ENCODE results near the gene ABCA3.
"Not testable (repeated sequence)": the region's sequence is repeated elsewhere in the genome, so short reads cannot be mapped to it uniquely, and the experiment has no call there.

Gene ABCA3

DNA sequence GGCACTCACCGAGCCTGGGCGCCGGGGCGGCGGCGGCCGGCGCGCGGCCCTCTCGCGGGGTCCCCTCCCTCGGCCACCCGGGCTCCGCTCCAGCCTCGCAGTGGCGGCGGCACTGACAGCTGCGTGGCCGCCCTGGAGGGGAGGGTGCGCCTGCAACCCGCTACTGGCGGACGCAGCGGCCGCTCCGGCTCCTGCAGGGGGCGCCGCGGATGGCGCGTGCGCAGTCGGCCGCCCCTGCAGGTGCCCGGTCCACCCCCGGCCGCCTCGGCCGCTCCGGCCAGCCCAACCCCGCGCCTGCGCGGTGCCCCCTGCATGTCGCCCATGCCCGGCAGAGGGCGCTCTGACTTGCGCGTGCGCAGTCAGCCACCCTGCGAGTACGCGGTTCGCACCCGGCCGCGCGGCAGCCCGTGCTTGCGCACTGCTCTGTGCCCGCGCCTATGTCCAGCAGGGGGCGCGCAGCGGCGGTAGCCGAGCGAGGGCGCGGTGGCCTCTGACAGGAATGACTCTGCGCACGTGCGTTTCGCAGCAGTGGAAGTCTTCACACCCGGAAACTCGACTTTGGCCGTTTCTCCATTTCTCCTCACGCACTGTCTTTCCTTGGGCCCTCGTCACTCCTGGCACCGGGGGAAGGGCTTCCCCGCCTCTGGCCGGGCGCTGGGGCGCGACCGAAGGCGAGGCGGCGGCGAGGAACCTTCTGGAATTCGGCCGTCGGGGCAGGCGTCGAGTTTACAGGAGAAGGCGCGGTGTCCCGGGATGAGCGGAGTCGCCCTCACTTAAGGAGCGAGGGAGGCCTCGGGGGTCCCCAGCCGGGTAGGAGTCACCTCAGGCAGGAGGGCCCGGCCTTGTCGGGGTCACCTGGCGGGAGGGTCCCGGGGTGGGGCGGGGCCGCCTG, at the start of gene ABCA3:
ABCA3 (minus strand) TSS at position 165 of the 892 bp plus-strand sequence. CDS start 14,262 bp downstream, outside the sequence.
- DNase-seq (ENCODE audit: low spot score), result peak; percentile 87

DNA sequence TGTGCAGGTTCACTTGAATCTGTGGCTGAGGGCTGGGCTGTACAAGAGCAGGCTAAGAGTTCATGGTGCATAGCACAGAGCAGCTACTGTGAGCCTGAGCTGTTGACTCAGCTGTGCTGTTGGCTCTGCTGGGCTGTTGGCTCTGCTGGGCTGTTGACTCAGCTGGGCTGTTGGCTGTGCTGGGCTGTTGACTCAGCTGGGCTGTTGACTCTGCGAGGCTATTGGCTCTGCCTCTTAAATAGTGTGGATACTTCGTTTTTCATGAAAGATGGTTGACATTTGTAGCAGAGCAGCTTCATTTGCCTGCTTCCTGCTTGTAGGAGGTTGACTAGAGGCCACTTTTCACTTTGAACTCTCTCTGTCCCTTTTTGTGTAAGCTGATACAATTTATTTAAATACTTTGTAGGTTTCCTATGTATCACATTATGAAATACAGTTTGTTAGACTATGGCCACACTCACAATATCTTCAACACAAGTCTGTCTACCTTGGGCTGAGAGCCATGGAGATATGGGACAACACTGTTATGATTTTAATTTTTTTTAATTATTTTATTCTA, 48.4 kb upstream of the ABCA3 start:
- DNase-seq (ENCODE audit: low spot score), result no peak

DNA sequence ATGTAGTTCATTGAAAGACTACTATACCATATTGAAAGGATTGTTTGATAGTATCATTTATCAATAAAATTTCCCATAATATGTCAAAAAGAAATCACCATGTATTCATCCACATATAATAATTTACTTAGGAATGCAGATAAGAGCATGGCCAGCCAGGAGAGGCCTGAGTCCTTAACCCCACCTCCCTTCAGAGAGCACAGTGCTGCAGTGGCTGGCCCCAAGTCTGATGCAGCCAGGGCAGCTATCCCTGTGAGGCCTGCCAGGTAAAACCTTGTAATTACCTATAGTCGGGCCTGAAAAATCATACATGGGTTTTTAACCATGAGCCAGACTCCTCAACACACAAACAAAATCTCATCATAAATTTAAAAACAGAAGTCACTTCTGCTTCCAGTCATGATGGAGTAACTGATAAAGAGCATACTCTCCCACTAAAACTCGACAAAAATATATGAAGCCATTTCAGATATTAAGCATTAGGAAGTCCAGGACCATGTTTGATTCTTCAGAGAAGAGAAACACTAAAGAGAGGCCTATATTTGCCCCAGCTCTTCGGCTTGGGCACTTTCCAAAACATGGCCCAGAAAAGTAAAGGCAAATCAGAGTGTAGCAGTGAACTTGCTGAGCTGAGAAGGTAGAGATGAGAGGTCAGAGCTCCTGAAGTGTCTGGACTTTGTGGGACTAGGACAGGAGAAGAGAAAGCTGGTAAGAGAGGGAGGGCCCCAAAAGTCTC, 47.8 kb upstream of the ABCA3 start:
- DNase-seq (ENCODE audit: low spot score), result no peak

GRCh38 chr16:2386990-2387389, 46.5 kb upstream of the ABCA3 start:
- DNase-seq (ENCODE audit: low spot score), result no peak

DNA sequence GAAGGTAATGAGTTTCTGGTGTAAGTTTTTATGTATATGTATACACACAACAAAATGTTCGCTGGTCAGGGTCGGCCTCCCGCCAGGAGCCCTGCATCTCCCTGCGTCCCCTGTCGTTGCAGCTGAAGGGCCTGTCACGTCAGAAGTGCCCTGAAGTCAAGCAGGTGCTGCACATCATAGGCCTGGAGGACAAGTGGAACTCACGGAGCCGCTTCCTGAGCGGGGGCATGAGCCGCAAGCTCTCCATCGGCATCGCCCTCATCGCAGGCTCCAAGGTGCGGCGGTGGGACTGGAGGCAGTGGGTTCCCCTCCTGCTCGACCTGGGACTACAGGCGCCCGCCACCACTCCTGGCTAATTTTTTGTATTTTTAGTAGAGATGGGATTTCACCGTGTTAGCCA, 45.5 kb upstream of the ABCA3 start:
- not testable (repeated sequence) for DNase-seq (ENCODE audit: low spot score)

- no peak for DNase-seq (ENCODE audit: low spot score)
Observed at GRCh38 chr16:2385190-2385836, 44.8 kb upstream of the ABCA3 start.

DNA sequence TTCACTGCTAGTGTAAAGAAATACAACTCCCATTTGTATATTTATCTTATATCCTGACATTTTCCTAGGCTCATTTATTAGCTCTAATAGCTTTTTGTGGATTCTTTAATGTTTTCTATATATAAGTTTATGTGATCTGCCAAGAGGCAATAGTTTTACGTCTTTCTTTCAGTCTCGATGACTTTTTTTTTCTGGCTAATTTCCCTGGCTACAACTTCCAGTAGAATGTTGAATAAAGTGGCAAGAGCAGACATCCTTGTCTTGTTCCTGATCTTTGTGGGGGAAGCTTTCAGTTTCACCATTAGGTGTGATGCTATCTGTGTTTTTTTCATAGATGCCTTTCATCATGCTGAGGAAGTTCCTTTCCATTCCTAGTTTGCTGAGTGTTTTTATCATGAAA, 43.9 kb upstream of the ABCA3 start:
- no peak for DNase-seq (ENCODE audit: low spot score)

DNA sequence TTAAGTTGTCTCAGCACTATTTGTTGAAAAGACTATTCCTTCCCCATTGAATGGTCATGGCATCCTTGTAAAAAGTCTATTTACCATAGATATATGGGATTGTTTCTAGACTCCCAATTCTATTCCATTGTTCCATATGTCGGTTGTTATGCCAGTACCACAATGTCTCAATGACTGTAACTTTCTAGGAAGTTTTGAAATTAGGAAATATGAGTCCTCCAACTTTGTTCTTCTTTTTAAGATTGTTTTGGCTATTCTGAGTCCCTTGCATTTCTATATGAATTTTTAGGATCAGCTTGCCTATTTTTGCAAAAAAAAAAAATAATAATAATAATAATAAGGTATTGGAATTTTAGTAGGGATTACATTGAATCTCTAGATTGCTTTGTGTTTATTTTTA, 43.0 kb upstream of the ABCA3 start:
- DNase-seq (ENCODE audit: low spot score), result no peak

- DNase-seq (ENCODE audit: low spot score), result no peak
Observed at GRCh38 chr16:2374644-2375043, 34.1 kb upstream of the ABCA3 start.

DNA sequence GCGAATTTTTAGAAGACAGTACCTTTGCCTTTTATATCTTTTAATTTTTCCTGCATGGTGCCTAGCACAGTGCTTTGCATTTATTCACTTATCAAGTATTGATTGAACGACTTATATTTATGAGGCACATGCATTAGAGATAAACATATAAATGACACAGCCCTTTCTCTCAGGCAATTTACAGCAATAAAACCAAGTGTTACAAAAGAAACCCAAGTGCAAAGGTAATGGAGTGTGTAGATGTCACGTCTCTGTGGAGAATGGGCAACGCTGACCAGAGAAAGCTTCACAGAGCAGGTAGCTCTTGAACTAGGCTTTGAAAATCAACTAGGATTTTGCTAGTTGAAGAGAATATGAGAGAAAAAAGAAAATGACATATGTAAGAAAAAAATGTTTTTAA, 32.6 kb upstream of the ABCA3 start:
- DNase-seq (ENCODE audit: low spot score), result no peak

DNA sequence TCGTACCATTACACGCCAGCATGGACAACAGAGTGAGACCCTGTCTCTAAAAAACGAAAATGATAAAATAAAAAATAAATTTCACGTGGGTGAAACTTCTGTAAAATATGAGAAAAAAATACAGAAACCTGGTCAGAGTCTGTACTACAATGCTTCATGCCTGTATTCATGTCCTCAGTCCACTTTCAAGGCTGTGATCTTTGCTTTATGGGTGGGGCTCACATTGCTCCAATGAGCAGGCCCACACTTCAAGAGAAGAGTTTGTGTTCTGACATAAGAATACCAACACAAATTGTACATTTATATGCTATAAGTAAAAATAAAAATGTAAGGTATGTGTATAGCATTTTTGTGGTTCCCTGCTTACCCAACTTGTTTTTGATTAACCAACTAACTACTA, 32.2 kb upstream of the ABCA3 start:
- no peak for DNase-seq (ENCODE audit: low spot score)

DNA sequence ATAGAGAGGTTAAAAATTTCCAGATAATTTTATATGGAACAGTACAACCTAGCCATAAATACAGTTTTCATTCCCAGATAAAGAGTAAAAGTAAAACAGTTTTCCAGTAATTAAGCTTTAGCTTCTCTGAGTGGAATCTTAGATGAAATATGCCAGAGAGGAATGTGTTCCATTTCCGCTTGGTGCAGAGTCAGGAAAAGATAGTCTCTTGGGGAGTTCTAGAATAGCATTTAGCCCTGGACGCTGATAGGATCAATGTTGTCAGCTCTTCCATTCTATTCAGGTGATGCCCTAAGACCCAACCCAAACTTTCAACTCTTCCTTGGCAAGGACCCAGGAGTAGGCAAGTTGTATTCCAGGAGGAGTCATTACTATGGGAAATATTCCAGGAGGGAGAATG, 30.9 kb upstream of the ABCA3 start:
- no peak for DNase-seq (ENCODE audit: low spot score)

DNA sequence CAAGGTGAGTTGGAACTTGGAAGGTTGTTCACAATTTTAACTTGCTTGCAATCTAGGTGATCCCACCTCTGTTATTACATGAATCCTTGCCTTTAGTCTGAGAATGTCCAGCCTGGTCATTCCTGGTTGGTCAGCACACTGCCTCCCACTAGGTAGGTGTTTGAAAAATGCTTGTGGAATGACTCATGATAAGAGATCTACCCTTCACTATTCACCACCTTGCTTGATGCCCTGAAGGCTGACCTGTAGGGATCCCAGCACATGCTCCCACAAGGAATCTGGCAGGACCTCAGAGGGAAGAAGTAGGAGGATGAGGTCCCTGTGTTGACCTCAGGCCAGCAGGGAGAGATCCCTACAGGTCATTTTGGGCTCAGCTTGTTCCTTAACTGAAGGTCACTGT, 30.2 kb upstream of the ABCA3 start:
- DNase-seq (ENCODE audit: low spot score), result no peak

GRCh38 chr16:2366660-2367309, 26.3 kb upstream of the ABCA3 start:
- DNase-seq (ENCODE audit: low spot score), result no peak

- DNase-seq (ENCODE audit: low spot score), result no peak
Observed at GRCh38 chr16:2365397-2366294, 25.1 kb upstream of the ABCA3 start.

- DNase-seq (ENCODE audit: low spot score), result no peak
Observed at GRCh38 chr16:2364638-2365210, 24.2 kb upstream of the ABCA3 start.

- no peak for DNase-seq (ENCODE audit: low spot score)
Observed at GRCh38 chr16:2362218-2362617, 21.7 kb upstream of the ABCA3 start.

- no peak for DNase-seq (ENCODE audit: low spot score)
Observed at GRCh38 chr16:2361129-2361528, 20.6 kb upstream of the ABCA3 start.

GRCh38 chr16:2359919-2360318, 19.4 kb upstream of the ABCA3 start:
- DNase-seq (ENCODE audit: low spot score), result no peak

DNA sequence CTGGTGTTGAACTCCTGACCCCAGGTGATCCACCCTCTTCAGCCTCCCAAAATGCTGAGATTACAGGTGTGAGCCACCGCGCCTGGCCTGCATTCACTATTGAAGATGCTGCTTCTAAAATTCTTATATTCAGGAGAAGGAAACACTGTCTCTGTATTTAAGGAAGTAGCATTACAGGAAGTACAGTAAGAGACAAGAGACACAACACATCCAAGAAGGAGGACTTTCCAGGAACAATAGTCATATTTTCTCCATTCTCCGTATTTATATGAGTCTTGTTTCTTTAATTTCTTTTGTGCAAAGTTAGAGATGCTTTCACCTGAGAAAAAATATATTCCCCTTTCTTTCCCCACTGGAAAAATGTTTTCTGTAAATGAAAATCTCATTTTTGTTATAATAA, 18.3 kb upstream of the ABCA3 start:
- DNase-seq (ENCODE audit: low spot score), result no peak

- no peak for DNase-seq (ENCODE audit: low spot score)
Observed at GRCh38 chr16:2357331-2357730, 16.8 kb upstream of the ABCA3 start.

Data from hematopoietic multipotent progenitor cell treated with erythropoietin and hydrocortisone succinate and interleukin-3 and kit ligand, for 15 days (in vitro differentiated cells).